C4-2B (cell line): ENCODE results near the gene KATNAL1.

Experiments
- H3K27ac ChIP-seq: fragments of 450-650 bp; 2 replicates; pipeline ENCODE4 v1.5.1; 2017
- ZFX ChIP-seq: fragments of 450-650 bp; IDR thresholded peaks from 2 replicates; pipeline ENCODE4 v1.6.1; 2017
- TF ChIP-seq, protein P1 (sequence below): fragments of 450-650 bp; conservative IDR thresholded peaks from 2 replicates; pipeline ENCODE4 v1.5.1; 2017; ENCODE audit warnings: mild to moderate bottlenecking

The KATNAL1 gene

GRCh38 chr13:30339738-30340330, 32.5 kb upstream of the KATNAL1 start:
- TF ChIP-seq, protein P1, sequence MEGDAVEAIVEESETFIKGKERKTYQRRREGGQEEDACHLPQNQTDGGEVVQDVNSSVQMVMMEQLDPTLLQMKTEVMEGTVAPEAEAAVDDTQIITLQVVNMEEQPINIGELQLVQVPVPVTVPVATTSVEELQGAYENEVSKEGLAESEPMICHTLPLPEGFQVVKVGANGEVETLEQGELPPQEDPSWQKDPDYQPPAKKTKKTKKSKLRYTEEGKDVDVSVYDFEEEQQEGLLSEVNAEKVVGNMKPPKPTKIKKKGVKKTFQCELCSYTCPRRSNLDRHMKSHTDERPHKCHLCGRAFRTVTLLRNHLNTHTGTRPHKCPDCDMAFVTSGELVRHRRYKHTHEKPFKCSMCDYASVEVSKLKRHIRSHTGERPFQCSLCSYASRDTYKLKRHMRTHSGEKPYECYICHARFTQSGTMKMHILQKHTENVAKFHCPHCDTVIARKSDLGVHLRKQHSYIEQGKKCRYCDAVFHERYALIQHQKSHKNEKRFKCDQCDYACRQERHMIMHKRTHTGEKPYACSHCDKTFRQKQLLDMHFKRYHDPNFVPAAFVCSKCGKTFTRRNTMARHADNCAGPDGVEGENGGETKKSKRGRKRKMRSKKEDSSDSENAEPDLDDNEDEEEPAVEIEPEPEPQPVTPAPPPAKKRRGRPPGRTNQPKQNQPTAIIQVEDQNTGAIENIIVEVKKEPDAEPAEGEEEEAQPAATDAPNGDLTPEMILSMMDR, result no peak
- no peak for TF ChIP-seq ZFX
- no peak overlapping the region for H3K27ac ChIP-seq

DNA sequence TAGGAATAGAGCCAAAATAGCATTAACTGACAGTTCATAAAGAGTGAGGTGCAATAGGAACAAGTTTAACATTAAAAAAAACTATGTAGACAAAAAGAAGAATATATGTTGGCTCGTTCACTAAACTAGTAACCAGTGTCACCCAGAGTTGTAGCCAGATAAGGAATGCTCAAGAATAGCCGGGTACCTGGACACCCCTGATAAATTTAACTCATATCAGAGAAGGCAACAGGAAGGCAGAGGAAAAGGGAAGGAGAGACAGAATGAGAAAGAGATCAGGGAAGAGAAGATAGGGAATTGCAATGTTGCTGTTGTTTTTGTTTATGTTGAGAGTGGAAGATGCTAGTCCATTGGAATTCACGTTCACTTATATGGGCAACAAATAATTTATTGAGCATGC, 31.6 kb upstream of the KATNAL1 start:
- H3K27ac ChIP-seq, result no peak overlapping the region
- TF ChIP-seq, protein P1, result no peak
- TF ChIP-seq ZFX, result no peak

- no peak overlapping the region for H3K27ac ChIP-seq
- no peak for TF ChIP-seq ZFX
- TF ChIP-seq, protein P1, result no peak
These were observed 31.0 kb upstream of the KATNAL1 start for GRCh38 chr13:30338331-30338851.

- no peak for TF ChIP-seq ZFX
- TF ChIP-seq, protein P1, result no peak
- H3K27ac ChIP-seq, result no peak overlapping the region
These were observed 29.8 kb upstream of the KATNAL1 start for GRCh38 chr13:30337061-30337610.

GRCh38 chr13:30334663-30335386, 27.5 kb upstream of the KATNAL1 start:
- TF ChIP-seq, protein P1, result peak; percentile 79
- TF ChIP-seq ZFX, result no peak
- H3K27ac ChIP-seq, result no peak overlapping the region

GRCh38 chr13:30333616-30334015, 26.3 kb upstream of the KATNAL1 start:
- no peak for TF ChIP-seq ZFX
- TF ChIP-seq, protein P1, result no peak
- no peak overlapping the region for H3K27ac ChIP-seq
